GM19043 (cell line): Measurements from ENCODE around the gene LDB2.

Experiments used
- ATAC-seq: cut with Tn5 transposase; IDR thresholded peaks from one replicate; pipeline ENCODE4 v1.9.1; 2021; ENCODE audit warnings: low read depth; ENCODE audit not compliant: unreplicated experiment

Gene LDB2

GRCh38 chr4:16844816-16845586, 53.4 kb downstream of the LDB2 start:
- no peak for ATAC-seq

DNA sequence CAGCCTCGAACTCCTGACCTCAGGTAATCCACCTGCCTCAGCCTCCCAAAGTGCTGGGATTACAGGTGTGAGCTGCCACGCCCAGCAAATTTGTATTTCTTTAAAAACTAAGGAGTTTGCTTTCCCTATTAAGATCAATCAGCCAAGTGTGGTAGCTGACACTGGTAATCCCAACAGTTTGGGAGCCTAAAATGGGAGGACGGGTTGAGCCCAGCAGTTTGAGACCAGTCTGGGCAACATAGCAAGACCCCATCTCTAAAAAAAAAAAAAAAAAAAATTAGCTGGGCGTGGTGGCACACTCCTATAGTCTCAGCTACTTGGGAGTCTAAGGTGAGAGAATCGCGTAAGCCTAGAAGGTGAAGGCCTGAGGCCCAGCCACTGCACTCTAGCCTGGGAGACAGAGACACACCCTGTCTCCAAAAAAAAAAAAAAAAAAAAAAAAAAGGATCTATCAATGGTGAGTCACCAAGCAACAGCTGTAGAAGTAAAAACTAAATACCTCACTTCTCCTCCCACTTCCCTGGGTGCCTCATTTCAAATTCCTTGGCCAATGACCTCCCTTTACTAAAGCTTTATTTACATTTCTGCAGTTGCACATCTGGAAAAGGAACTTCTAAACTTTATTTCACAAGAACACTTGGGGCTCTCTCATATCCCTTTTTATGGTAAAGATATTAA, 54.5 kb downstream of the LDB2 start:
- no peak for ATAC-seq

DNA sequence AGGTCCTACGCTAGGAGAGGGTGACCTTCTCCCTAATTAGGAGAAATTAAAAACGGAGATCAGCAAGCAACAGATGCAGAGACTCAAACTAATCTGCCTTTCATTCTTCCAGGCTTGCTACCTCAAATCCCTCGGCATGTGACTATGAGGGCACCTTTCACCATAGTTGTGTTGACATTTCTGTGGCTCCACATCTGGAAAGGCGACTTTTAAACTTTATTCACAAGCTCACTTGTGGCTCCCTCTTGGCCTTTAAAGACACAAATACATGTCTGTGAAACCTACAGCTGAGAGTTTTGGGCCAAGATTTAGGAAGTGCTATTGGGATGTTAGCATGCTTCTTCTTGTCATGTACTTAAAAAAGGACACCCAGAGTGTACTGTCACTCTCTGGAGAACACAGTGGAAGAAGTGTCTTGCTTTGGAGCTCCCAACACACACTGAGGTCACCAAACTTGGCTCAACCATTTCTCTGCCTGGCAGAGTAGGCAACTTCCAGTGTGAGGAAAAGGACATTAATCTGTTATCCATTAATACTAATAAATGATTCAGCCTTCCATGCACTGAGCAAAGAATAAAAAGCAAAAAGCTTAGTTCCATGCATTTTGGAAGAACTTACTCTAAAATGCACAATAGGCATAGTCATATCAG, 60.1 kb downstream of the LDB2 start:
- no peak for ATAC-seq

- ATAC-seq: no peak
These were observed 61.0 kb downstream of the LDB2 start for GRCh38 chr4:16837475-16837874.

- no peak for ATAC-seq
These were observed 62.1 kb downstream of the LDB2 start for GRCh38 chr4:16836324-16836723.

- no peak for ATAC-seq
These were observed 62.7 kb downstream of the LDB2 start for GRCh38 chr4:16835597-16836247.

DNA sequence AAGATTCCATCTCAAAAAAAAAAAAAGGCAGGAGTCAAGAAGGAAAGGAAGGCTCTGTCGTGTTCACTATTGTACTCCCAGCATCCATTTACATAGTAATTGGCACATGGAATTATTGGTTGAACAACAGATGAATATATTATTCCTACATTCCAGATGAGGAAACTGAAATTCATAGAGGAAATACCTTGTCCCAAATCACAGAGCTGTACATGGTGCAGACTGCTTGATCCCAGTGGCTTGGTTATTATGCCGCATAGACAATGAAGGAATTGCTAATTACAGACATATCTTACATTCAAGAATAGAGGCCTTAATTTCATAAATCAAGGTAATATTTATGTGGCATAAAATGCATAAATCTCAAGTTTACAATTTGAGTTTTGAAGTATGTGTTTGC, 63.6 kb downstream of the LDB2 start:
- no peak for ATAC-seq

DNA sequence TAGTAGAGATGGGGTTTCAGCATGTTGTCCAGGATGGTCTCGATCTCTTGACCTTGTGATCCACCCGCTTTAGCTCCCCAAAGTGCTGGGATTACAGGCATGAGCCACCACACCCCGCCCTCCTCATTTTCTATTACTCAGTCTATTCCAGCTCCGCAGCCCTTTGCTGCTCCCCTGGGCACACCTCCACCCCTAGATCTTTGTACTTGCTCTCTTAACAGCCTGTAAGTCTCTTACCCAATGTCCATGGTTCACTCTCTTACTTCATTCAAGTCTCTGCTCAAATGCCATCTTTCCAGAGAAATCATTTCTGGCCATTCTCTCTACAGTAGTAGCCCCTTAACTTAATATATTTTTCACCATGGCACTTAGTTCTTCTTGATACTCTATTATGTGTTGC, 64.7 kb downstream of the LDB2 start:
- ATAC-seq: no peak

GRCh38 chr4:16830081-16830480, 68.4 kb downstream of the LDB2 start:
- no peak for ATAC-seq

DNA sequence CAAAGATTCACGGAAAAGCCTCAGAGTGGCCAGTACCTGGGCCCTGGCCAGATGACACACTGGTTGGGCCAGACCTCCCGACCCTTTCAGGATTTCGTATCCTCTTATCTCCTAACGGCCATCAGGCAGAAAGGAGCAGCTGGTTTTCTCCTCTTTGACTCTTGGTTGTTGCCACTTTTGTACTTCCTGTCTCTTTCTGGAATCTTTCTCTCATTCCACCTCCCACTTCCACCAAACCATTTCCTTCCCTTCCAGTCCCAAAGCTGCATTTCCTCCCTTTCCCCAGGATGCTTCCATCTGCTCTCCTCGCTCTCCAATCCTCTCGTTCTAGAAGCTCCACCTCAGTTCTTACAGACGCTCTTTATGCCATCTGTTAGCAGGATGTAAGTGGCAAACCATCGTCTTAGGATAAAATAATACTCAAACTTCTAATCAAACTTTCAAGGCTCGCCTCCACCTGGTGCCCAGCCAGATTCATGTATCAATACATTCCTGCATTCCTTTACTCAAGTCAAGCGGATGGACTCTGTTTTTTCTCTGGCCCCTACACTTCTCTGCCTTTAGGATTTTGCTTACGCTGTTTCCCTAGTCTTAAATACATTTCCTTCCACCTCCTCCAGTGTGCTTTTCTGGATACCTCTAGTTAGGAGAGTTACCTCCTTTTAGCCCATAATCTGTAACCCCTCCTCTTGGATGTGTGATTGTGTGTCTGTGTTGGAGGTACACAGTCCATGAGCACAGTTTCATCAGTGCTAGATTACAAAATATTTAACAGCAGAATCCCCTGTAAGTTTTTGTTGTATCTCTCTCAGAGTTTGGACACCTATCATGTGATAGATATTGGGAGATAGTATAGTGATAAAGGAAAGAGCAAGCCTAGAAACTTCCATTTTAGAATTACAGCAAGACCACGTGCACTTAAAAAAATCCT, 70.4 kb downstream of the LDB2 start:
- ATAC-seq: no peak

DNA sequence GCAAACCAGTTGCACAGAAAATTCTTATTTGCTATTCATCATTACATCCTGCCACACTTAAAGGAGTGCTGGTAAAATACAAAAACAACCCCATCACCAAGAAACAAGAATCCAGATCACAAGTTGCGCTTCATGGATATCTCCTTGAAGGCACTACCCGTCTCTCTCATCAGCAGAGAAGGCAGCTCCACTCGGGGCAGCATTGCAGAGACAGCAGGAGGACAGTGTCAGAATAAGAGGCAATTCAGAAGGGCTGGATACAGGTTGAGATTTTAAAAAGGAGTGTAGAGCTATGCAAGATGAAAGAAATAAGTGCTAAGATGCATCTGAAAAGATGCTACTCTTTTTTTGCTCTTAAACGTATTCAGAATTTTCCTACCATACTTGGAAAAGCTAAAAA, 71.4 kb downstream of the LDB2 start:
- no peak for ATAC-seq

GRCh38 chr4:16826406-16826910, 72.0 kb downstream of the LDB2 start:
- no peak for ATAC-seq

GRCh38 chr4:16824278-16824806, 74.1 kb downstream of the LDB2 start:
- ATAC-seq: no peak

DNA sequence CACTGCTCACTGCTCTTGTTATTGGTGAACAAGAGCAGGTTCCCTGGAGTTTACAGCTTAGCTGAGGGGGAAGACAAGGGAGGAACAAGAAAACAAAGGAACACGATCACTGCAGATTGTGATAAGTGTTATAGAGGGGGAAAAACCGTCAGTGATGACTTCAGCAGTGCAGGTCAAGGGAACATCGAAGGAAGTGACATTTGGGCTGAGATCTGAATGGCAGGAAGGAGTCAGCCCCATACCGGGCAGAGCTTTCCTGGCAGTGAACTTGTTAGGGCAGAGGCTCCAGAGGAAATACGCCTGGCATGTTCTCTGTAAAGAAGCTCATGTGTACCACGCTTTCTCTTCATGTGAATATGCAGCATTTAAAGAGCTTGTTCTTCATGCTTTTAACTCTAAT, 78.1 kb downstream of the LDB2 start:
- no peak for ATAC-seq

DNA sequence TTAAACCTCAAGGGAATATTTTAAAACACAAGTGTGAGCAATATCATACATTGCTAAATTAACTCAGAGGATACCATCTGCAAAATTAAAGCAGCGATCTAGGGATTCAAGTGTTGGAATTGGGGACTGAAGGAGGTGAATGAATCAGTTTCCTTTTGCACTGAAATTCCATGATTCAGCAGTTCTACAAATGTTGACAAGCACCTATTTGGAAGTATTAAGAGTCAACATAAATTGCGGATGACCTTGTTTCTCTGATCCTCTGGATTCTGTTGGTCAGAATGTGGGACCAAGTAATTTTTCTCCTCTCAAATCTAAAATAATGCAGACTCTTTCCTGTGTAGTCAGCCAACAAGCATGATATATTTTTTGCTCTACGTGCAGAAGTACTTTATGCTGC, 78.8 kb downstream of the LDB2 start:
- no peak for ATAC-seq

DNA sequence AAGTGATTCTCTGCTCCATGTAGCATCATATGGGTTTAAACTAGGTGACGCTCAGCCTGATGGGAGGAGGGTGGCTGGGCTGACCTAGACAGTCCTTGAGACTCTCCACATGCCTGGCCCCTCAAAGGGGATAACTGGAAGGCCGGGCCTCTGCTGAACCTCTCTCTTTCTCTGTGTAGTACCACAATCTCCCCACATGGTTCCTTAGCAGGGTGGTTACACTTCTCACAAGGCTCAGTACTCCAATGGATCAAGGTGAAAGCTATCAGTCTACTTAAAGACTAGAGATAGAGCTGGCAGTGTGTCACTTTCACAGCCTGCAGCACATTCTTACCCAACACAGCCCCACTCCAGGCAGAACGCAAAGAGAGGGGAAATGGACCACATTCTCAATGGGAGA, 80.4 kb downstream of the LDB2 start:
- ATAC-seq: no peak

DNA sequence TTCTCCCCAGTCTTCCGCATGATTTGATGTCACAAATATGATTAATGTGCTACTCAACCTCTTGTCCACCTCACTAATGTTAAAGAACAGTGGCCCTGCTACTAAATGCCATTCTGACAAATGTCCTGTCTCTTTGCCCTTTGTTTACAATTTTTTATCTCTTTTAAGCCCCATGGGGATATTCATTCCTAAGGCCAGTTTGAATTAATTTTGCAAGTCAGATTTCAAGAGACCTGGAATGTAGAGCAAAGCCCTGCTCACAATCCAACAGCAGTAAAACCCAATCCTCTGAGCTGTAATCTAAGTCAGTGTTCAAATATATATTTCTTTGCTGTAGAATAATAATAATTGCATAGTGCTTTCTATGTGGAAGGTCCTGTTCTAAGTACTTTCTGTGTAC, 81.2 kb downstream of the LDB2 start:
- no peak for ATAC-seq

DNA sequence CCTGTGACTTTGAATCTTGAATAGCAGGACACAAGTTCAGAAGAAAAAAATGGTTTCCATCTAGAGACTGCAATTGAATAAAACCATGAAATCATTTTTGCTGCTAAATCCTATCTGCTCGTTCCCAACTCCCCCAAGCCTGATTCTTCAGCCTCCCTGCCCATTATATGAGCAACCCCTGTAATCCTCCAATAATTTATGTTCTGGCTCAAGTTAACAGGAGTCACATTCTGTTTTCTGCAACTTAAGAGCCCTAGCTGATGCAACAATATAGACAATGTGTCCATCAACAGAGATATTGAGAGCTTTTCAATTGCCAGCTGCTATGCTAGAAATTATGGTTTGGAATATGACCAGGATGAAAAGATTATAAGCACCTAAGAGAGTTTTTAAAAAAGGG, 84.1 kb downstream of the LDB2 start:
- no peak for ATAC-seq

- no peak for ATAC-seq
These were observed 86.4 kb downstream of the LDB2 start for GRCh38 chr4:16812041-16812440.

- no peak for ATAC-seq
These were observed 88.5 kb downstream of the LDB2 start for GRCh38 chr4:16809943-16810342.
